PFSK-1 (cell line): ENCODE results near the gene DNAJA2.

Source experiments
- FOXP2 ChIP-seq: optimal IDR thresholded peaks from 2 replicates; pipeline ENCODE3; 2011; ENCODE audit warnings: borderline replicate concordance, control low read depth, inconsistent platforms; ENCODE audit not compliant: insufficient read depth; ENCODE audit errors: extremely low read length, extremely low read depth
- POLR2AphosphoS5 ChIP-seq: IDR thresholded peaks from 2 replicates; pipeline ENCODE4 v1.6.1; 2012; ENCODE audit warnings: low read depth, mild to moderate bottlenecking, control low read depth, low read length, moderate library complexity
- REST ChIP-seq, 2 experiments: IDR thresholded peaks; 2 replicates each; pipeline versions ENCODE4 v1.6.1 to v1.8.0; 2011 to 2012; ENCODE audit warnings: low read depth in 2 of 2, low read length in 2 of 2, control low read depth in 1 of 2, inconsistent platforms in 1 of 2, mild to moderate bottlenecking in 1 of 2, moderate library complexity in 1 of 2; ENCODE audit not compliant: insufficient read depth in 1 of 2
- SIN3A ChIP-seq: IDR thresholded peaks from 2 replicates; pipeline ENCODE4 v1.6.1; 2012; ENCODE audit warnings: mild to moderate bottlenecking, low read length, moderate library complexity, borderline replicate concordance; ENCODE audit not compliant: insufficient read depth
- TAF1 ChIP-seq: IDR thresholded peaks from 2 replicates; pipeline ENCODE4 v1.6.1; 2012; ENCODE audit warnings: low read length, control low read depth, borderline replicate concordance; ENCODE audit not compliant: insufficient read depth

DNAJA2 gene

GRCh38 chr16:46947900-46948547 lies 25.4 kb downstream of the DNAJA2 start:
- TF ChIP-seq REST (IDR thresholded peaks at IDR 0.05; ENCODE audit: insufficient read depth in 1 of 2, low read depth in 2 of 2, low read length in 2 of 2) (no peak), FOXP2 (no peak), TAF1 (no peak), POLR2AphosphoS5 (no peak), SIN3A (no peak)

- TF ChIP-seq SIN3A: no peak
- TF ChIP-seq FOXP2: no peak
- TF ChIP-seq TAF1: no peak
- no peak for TF ChIP-seq REST (IDR thresholded peaks at IDR 0.05; ENCODE audit: insufficient read depth in 1 of 2, low read depth in 2 of 2, low read length in 2 of 2)
- no peak for TF ChIP-seq POLR2AphosphoS5
These were observed 35.9 kb downstream of the DNAJA2 start for GRCh38 chr16:46937536-46937935.

- TF ChIP-seq POLR2AphosphoS5 (no peak), REST (IDR thresholded peaks at IDR 0.05; ENCODE audit: insufficient read depth in 1 of 2, low read depth in 2 of 2, low read length in 2 of 2) (no peak)
These were observed 40.7 kb downstream of the DNAJA2 start for GRCh38 chr16:46932802-46933201.

GRCh38 chr16:46930861-46931260 lies 42.6 kb downstream of the DNAJA2 start:
- TF ChIP-seq SIN3A (no peak), FOXP2 (no peak), POLR2AphosphoS5 (no peak), REST (IDR thresholded peaks at IDR 0.05; ENCODE audit: insufficient read depth in 1 of 2, low read depth in 2 of 2, low read length in 2 of 2) (no peak), TAF1 (no peak)
